ENCODE measurements around the gene SAA4.

GRCh38 chr11:18282626-18283025, 46.0 kb upstream of the SAA4 start:
- TF ChIP-seq, protein P1, sequence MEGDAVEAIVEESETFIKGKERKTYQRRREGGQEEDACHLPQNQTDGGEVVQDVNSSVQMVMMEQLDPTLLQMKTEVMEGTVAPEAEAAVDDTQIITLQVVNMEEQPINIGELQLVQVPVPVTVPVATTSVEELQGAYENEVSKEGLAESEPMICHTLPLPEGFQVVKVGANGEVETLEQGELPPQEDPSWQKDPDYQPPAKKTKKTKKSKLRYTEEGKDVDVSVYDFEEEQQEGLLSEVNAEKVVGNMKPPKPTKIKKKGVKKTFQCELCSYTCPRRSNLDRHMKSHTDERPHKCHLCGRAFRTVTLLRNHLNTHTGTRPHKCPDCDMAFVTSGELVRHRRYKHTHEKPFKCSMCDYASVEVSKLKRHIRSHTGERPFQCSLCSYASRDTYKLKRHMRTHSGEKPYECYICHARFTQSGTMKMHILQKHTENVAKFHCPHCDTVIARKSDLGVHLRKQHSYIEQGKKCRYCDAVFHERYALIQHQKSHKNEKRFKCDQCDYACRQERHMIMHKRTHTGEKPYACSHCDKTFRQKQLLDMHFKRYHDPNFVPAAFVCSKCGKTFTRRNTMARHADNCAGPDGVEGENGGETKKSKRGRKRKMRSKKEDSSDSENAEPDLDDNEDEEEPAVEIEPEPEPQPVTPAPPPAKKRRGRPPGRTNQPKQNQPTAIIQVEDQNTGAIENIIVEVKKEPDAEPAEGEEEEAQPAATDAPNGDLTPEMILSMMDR (IDR thresholded peaks at IDR 0.05; ENCODE audit: low read depth, low read length): no peak
- no peak for TF ChIP-seq EZH2phosphoT487 (IDR thresholded peaks at IDR 0.05; ENCODE audit: low read depth)

Measured in OCI-LY3 (cell line).